22Rv1 (cell line): ENCODE results near the gene OR8U1.

ENCODE experiments used
- ZFX ChIP-seq: fragments of 450-650 bp; IDR thresholded peaks from 2 replicates; pipeline ENCODE4 v1.6.1; 2017; ENCODE audit warnings: antibody characterized with exemption, borderline replicate concordance
- TF ChIP-seq, protein P1 (sequence below): fragments of 450-650 bp; IDR thresholded peaks from 2 replicates; pipeline ENCODE4 v1.5.1; 2017; ENCODE audit warnings: mild to moderate bottlenecking

DNA sequence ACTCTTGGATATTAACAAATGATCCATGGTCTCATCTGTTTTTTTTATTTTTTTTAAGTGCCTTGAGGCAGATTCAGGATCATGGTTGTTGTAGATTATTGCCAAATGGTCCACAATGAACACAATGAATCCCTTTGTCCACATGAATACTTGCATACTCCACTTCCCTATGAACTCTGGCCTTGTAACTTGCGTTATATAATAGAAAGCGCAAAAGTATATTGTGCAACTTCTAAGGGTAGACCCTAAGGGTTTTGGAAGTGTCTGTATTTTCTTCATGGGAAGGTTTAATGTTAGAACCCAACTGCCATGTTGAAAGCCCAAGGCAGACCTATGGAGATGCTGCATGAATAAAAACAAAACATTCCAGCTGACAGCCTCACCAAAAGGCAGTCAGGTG is 29.0 kb downstream of the OR8U1 start:
- TF ChIP-seq, protein P1, sequence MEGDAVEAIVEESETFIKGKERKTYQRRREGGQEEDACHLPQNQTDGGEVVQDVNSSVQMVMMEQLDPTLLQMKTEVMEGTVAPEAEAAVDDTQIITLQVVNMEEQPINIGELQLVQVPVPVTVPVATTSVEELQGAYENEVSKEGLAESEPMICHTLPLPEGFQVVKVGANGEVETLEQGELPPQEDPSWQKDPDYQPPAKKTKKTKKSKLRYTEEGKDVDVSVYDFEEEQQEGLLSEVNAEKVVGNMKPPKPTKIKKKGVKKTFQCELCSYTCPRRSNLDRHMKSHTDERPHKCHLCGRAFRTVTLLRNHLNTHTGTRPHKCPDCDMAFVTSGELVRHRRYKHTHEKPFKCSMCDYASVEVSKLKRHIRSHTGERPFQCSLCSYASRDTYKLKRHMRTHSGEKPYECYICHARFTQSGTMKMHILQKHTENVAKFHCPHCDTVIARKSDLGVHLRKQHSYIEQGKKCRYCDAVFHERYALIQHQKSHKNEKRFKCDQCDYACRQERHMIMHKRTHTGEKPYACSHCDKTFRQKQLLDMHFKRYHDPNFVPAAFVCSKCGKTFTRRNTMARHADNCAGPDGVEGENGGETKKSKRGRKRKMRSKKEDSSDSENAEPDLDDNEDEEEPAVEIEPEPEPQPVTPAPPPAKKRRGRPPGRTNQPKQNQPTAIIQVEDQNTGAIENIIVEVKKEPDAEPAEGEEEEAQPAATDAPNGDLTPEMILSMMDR, result no peak
- TF ChIP-seq ZFX, result no peak
